ENCODE results near the gene SCAPER. TPM values are rescaled to one million over a fixed set of nuclear protein-coding genes. Genes with fewer than 3 reads are reported as not detected.

The SCAPER gene
- polyA plus RNA-seq, 2 of the 4 experiments (the other 2 are of a cell fraction), result 4.9 to 5.5 TPM

DNA sequence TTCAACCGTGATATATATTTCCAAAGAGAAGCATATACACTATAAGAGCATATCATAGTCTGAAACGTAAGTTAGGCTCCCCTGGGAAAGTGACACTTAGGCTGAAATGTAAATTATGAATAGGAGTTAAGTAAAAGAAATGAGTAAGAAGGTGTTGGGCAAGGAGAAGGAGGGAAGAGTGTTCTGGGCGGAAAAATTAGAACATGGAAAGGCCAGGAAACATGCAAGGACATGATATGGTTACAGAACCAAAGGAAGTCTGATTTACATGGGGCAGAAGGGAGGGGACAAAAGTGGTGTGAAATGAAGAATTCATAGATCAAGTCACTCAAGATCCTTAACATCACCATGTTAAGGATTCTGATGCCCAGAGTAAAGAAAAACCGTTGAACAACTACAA is 75.2 kb downstream of the SCAPER start:
- DNase-seq (ENCODE audit: low read depth in 1 of 2, low spot score in 1 of 2) (no peak), FAIRE-seq (no peak), ATAC-seq (no peak)
- Histone ChIP-seq H3K9me3 (no peaks in the 10 kb centered on the region), H3K4me1 (no peaks in the 10 kb centered on the region), H3K27ac (no peak overlapping the region), H3K4me3 (no peak overlapping the region), H3K4me2 (no peak overlapping the region)
- TF ChIP-seq GATA3 (IDR thresholded peaks at IDR 0.05; ENCODE audit: borderline replicate concordance) (no peak), RARB (CRISPR knock-in tag; IDR thresholded peaks at IDR 0.05) (no peak), JUNB (IDR thresholded peaks at IDR 0.05) (no peak), MAZ (IDR thresholded peaks at IDR 0.05; ENCODE audit: borderline replicate concordance, low read depth, low read length) (no peak), FOXS1 (CRISPR knock-in tag; IDR thresholded peaks at IDR 0.05) (no peak), BHLHE40 (IDR thresholded peaks at IDR 0.05; ENCODE audit: low read depth, low read length) (no peak), ZSCAN20 (CRISPR knock-in tag; IDR thresholded peaks at IDR 0.05) (no peak), CEBPB (IDR thresholded peaks at IDR 0.05) (no peak), FOSL2 (IDR thresholded peaks at IDR 0.05) (no peak), FOSL2 (CRISPR knock-in tag; IDR thresholded peaks at IDR 0.05) (no peak), NFE2L2 (conservative IDR thresholded peaks at IDR 0.05; ENCODE audit: low read length) (no peak), KDM1A (IDR thresholded peaks at IDR 0.05; ENCODE audit: low read depth) (no peak), HOXB5 (CRISPR knock-in tag; IDR thresholded peaks at IDR 0.05) (no peak), HDAC2 (IDR thresholded peaks at IDR 0.05) (no peak)
- TF ChIP-seq, protein P1, sequence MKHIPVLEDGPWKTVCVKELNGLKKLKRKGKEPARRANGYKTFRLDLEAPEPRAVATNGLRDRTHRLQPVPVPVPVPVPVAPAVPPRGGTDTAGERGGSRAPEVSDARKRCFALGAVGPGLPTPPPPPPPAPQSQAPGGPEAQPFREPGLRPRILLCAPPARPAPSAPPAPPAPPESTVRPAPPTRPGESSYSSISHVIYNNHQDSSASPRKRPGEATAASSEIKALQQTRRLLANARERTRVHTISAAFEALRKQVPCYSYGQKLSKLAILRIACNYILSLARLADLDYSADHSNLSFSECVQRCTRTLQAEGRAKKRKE (CRISPR knock-in tag; IDR thresholded peaks at IDR 0.05; ENCODE audit: low read depth), result no peak
- TF ChIP-seq, protein P2, sequence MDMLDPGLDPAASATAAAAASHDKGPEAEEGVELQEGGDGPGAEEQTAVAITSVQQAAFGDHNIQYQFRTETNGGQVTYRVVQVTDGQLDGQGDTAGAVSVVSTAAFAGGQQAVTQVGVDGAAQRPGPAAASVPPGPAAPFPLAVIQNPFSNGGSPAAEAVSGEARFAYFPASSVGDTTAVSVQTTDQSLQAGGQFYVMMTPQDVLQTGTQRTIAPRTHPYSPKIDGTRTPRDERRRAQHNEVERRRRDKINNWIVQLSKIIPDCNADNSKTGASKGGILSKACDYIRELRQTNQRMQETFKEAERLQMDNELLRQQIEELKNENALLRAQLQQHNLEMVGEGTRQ (IDR thresholded peaks at IDR 0.05), result no peak
- 79% methylated on average over 4 of the region's 4 CpGs for WGBS (ENCODE audit: missing lambda C conversion rate)
- ChIA-PET CTCF (no interaction called here), POLR2A (no interaction called here)

DNA sequence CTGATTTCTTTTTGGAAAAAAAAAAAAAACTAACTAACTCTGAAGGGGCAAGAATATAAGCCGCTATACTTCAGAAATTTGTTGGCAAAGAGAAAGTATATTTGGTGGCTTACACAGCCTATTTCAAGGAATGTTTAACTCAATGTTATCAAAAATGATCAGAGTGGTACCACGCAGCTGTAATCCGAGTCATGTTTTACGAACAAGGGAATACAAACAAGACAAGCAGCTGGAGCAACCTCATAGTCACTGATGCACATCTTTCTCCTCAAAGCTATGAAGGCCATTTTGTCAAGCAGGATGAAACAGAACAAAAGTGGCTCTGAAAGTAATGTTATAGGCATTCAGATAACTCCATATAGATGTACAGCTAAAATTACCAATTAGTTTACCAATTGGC is 81.2 kb downstream of the SCAPER start:
- peak; percentile 32 for FAIRE-seq
- ChIA-PET CTCF (interaction anchor here (0.6 to 0.8 kb wide), 4 partner anchors 11 to 118 kb away, joined by 3 to 8 read pairs (median 3); no protein-coding TSS in a partner anchor), POLR2A (no interaction called here)
- H3K27ac ChIP-seq, result no peak overlapping the region
- no peaks in the 10 kb centered on the region for H3K9me3 ChIP-seq
- H3K4me1 ChIP-seq, result no peaks in the 10 kb centered on the region
- no peak for ATAC-seq
- DNase-seq (ENCODE audit: low read depth in 1 of 2, low spot score in 1 of 2), result no peak
- H3K4me3 ChIP-seq, result no peak overlapping the region
- WGBS (ENCODE audit: missing lambda C conversion rate), result 74% methylated on average over 4 of the region's 4 CpGs
- H3K4me2 ChIP-seq, result no peak overlapping the region
- no peak for TF ChIP-seq RAD21 (conservative IDR thresholded peaks at IDR 0.05 in 1 of 2, IDR thresholded peaks at IDR 0.05 in 1 of 2)
- no peak for TF ChIP-seq CHD2 (IDR thresholded peaks at IDR 0.05; ENCODE audit: low read length, partially characterized antibody)
- no peak for TF ChIP-seq RCOR1 (IDR thresholded peaks at IDR 0.05; ENCODE audit: low read depth, low read length)
- no peak for TF ChIP-seq KDM5A (IDR thresholded peaks at IDR 0.05)
- TF ChIP-seq, protein P3, sequence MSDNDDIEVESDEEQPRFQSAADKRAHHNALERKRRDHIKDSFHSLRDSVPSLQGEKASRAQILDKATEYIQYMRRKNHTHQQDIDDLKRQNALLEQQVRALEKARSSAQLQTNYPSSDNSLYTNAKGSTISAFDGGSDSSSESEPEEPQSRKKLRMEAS (IDR thresholded peaks at IDR 0.05), result no peak
- TF ChIP-seq, protein P4, sequence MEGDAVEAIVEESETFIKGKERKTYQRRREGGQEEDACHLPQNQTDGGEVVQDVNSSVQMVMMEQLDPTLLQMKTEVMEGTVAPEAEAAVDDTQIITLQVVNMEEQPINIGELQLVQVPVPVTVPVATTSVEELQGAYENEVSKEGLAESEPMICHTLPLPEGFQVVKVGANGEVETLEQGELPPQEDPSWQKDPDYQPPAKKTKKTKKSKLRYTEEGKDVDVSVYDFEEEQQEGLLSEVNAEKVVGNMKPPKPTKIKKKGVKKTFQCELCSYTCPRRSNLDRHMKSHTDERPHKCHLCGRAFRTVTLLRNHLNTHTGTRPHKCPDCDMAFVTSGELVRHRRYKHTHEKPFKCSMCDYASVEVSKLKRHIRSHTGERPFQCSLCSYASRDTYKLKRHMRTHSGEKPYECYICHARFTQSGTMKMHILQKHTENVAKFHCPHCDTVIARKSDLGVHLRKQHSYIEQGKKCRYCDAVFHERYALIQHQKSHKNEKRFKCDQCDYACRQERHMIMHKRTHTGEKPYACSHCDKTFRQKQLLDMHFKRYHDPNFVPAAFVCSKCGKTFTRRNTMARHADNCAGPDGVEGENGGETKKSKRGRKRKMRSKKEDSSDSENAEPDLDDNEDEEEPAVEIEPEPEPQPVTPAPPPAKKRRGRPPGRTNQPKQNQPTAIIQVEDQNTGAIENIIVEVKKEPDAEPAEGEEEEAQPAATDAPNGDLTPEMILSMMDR (IDR thresholded peaks at IDR 0.05), result no peak
- TF ChIP-seq, protein P5, sequence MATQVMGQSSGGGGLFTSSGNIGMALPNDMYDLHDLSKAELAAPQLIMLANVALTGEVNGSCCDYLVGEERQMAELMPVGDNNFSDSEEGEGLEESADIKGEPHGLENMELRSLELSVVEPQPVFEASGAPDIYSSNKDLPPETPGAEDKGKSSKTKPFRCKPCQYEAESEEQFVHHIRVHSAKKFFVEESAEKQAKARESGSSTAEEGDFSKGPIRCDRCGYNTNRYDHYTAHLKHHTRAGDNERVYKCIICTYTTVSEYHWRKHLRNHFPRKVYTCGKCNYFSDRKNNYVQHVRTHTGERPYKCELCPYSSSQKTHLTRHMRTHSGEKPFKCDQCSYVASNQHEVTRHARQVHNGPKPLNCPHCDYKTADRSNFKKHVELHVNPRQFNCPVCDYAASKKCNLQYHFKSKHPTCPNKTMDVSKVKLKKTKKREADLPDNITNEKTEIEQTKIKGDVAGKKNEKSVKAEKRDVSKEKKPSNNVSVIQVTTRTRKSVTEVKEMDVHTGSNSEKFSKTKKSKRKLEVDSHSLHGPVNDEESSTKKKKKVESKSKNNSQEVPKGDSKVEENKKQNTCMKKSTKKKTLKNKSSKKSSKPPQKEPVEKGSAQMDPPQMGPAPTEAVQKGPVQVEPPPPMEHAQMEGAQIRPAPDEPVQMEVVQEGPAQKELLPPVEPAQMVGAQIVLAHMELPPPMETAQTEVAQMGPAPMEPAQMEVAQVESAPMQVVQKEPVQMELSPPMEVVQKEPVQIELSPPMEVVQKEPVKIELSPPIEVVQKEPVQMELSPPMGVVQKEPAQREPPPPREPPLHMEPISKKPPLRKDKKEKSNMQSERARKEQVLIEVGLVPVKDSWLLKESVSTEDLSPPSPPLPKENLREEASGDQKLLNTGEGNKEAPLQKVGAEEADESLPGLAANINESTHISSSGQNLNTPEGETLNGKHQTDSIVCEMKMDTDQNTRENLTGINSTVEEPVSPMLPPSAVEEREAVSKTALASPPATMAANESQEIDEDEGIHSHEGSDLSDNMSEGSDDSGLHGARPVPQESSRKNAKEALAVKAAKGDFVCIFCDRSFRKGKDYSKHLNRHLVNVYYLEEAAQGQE (IDR thresholded peaks at IDR 0.05), result no peak
- TF ChIP-seq CBX8 (IDR thresholded peaks at IDR 0.05), result no peak
- no peak for TF ChIP-seq JUNB (IDR thresholded peaks at IDR 0.05)
- no peak for TF ChIP-seq HOXA7 (CRISPR knock-in tag; IDR thresholded peaks at IDR 0.05)

Measured in A549 (cell line).